ENCODE measurements around the gene SMYD2. TPM values are rescaled to one million over a fixed set of nuclear protein-coding genes. Genes with fewer than 3 reads are reported as not detected.

Gene SMYD2
- total RNA-seq, 1 experiment from 2014 or later: 27.2 TPM

- Histone ChIP-seq H3K9ac (ENCODE audit: low read length) (no peak overlapping the region), H3K4me2 (ENCODE audit: low read length) (no peak overlapping the region), H3K9me2 (ENCODE audit: insufficient read depth) (no peaks in the 10 kb centered on the region), H3K27ac (ENCODE audit: low read depth, low read length) (no peak overlapping the region), H4K20me1 (ENCODE audit: insufficient read depth) (no peaks in the 10 kb centered on the region), H3K4me3 (replicated peaks in 1 of 2; ENCODE audit: low read depth in 1 of 2, low read length in 2 of 2) (no peak overlapping the region), H3K4me1 (ENCODE audit: control insufficient read depth in 1 of 2, insufficient read depth in 2 of 2, low read length in 2 of 2) (peaks cover 0 to 10% of the 10 kb centered on the region in 2 experiments; a peak in 1 of 4 replicates), H3K36me3 (ENCODE audit: control insufficient read depth in 1 of 2, insufficient read depth in 2 of 2, low read length in 2 of 2) (no peaks in the 10 kb centered on the region), H3K9me3 (ENCODE audit: control insufficient read depth in 1 of 2, insufficient read depth in 1 of 2, low read depth in 1 of 2, low read length in 2 of 2) (no peaks in the 10 kb centered on the region), H3K79me2 (ENCODE audit: insufficient read depth, low read length) (no peaks in the 10 kb centered on the region), H3K27me3 (ENCODE audit: insufficient read depth, low read length) (no peaks in the 10 kb centered on the region; the same call in 1 of the 2 replicates), H2AFZ (ENCODE audit: low read depth, low read length, poor library complexity, severe bottlenecking) (no peak overlapping the region)
- no TSS peak for BruUV-seq (replicated peaks)
- no peak for DNase-seq (ENCODE audit: low read depth, low spot score)
- ATAC-seq: no peak
- CTCF ChIA-PET: no interaction called here
- POLR2A ChIA-PET: no interaction called here
- intact Hi-C loops (cut with micrococcal nuclease): no loop called here
- RAD21 ChIA-PET (ENCODE audit: low non-redundant PET in 1 of 2, low total read pairs in 2 of 2, uncharacterized antibody in 2 of 2, unreplicated experiment in 2 of 2): no interaction called here
- TF ChIP-seq ATF3 (IDR thresholded peaks at IDR 0.05): no peak
- no peak for TF ChIP-seq ZNF274 (IDR thresholded peaks at IDR 0.05; ENCODE audit: low read depth, low read length)
- no peak for TF ChIP-seq JUND (IDR thresholded peaks at IDR 0.05)
- no peak for TF ChIP-seq SIN3A (IDR thresholded peaks at IDR 0.05; ENCODE audit: low read depth)
- TF ChIP-seq SRF (IDR thresholded peaks at IDR 0.05; ENCODE audit: low read depth): no peak
- no peak for TF ChIP-seq CBX3 (IDR thresholded peaks at IDR 0.05; ENCODE audit: low read depth)
- no peak for TF ChIP-seq CEBPB (IDR thresholded peaks at IDR 0.05; ENCODE audit: low read depth)
- no peak for TF ChIP-seq YY1 (IDR thresholded peaks at IDR 0.05; ENCODE audit: extremely low read depth, insufficient replicate concordance, low read depth, low read length)
- TF ChIP-seq ZBTB33 (IDR thresholded peaks at IDR 0.05; ENCODE audit: extremely low read depth, insufficient replicate concordance, low read length): no peak
- no peak for TF ChIP-seq EGR1 (IDR thresholded peaks at IDR 0.05; ENCODE audit: low read depth)
- no peak for TF ChIP-seq MAX (IDR thresholded peaks at IDR 0.05)
Observed at GRCh38 chr1:214264196-214264595, 16.8 kb upstream of the SMYD2 start.
